DND-41 (cell line): Measurements from ENCODE around the gene IL17RB.

Experiments used
- EZH2 ChIP-seq: IDR thresholded peaks from 3 replicates; pipeline ENCODE4 v1.6.1; 2012; ENCODE audit warnings: borderline replicate concordance, low read depth, mild to moderate bottlenecking, moderate library complexity, low read length, inconsistent platforms; ENCODE audit not compliant: severe bottlenecking
- TF ChIP-seq, protein P1 (sequence below): IDR thresholded peaks from 2 replicates; pipeline ENCODE4 v1.5.1; 2012; ENCODE audit warnings: borderline replicate concordance, low read length, moderate library complexity, mild to moderate bottlenecking; ENCODE audit not compliant: poor library complexity, severe bottlenecking; ENCODE audit errors: extremely low read depth

DNA sequence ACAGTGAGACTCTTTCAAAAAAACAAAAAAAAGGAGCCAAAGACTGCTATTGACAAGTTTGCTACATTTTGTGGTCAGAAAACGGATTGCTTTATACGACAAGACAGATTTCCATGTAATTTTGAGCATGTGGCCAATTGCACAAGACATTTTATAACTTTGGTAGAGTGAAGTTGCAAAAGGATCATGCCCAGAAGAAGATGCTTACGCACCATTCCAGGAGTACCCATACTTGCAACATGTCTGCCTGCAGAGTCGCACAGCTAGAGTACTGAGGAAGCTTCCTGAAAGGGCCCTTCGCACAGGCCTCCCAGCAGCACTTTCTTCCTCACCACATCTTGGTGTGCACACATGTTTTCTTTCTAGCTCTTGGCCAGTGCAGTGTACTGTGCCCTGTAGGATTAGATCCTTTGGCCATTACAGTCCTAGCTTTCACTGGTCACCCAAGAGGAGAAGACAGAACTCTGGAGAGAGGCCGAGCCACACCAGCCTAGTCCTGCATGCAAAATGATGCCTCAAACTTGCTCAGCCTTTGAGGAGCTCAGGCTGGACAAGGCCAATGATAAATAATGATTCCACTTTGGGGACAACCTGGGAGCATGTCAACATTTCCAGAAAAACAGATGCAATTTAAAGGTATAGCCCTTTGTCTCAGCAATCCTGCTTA lies 11.8 kb upstream of the IL17RB start:
- TF ChIP-seq, protein P1, sequence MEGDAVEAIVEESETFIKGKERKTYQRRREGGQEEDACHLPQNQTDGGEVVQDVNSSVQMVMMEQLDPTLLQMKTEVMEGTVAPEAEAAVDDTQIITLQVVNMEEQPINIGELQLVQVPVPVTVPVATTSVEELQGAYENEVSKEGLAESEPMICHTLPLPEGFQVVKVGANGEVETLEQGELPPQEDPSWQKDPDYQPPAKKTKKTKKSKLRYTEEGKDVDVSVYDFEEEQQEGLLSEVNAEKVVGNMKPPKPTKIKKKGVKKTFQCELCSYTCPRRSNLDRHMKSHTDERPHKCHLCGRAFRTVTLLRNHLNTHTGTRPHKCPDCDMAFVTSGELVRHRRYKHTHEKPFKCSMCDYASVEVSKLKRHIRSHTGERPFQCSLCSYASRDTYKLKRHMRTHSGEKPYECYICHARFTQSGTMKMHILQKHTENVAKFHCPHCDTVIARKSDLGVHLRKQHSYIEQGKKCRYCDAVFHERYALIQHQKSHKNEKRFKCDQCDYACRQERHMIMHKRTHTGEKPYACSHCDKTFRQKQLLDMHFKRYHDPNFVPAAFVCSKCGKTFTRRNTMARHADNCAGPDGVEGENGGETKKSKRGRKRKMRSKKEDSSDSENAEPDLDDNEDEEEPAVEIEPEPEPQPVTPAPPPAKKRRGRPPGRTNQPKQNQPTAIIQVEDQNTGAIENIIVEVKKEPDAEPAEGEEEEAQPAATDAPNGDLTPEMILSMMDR, result no peak
- TF ChIP-seq EZH2, result no peak
